Measurements from ENCODE around the gene JAKMIP3. TPM values are rescaled to one million over a fixed set of nuclear protein-coding genes. Genes with fewer than 3 reads are reported as not detected.

JAKMIP3 gene
- total and polyA plus RNA-seq, 10 of the 15 experiments (the other 5 are each of a cell fraction or from before 2014, with no cell fraction given), result 0.01 TPM; not detected in 7

GRCh38 chr10:132044803-132045202 is 20.9 kb upstream of the JAKMIP3 start (continued):
- TF ChIP-seq JUND (IDR thresholded peaks at IDR 0.05; ENCODE audit: low read depth, low read length) (no peak), CBX5 (IDR thresholded peaks at IDR 0.05; ENCODE audit: low read depth) (no peak), ZNF274 (IDR thresholded peaks at IDR 0.05; ENCODE audit: insufficient read depth, insufficient read length) (no peak)

GRCh38 chr10:132045324-132045723 is 20.4 kb upstream of the JAKMIP3 start:
- no peaks in the 10 kb centered on the region for H3K27me3 ChIP-seq (replicated peaks in 1 of 2; ENCODE audit: control insufficient read depth in 2 of 2, insufficient read depth in 2 of 2, low read length in 1 of 2)
- H3K36me3 ChIP-seq (ENCODE audit: control insufficient read depth in 2 of 2, insufficient read depth in 2 of 2, low read length in 1 of 2), result no peaks in the 10 kb centered on the region
- DNase-seq (ENCODE audit: low read depth, low spot score), result no peak
- intact Hi-C loops (cut with micrococcal nuclease; ENCODE audit: unreplicated experiment) (no loop called here), in situ Hi-C loops (cut with MboI) (no loop called here)
- no peaks in the 10 kb centered on the region for H4K20me1 ChIP-seq (ENCODE audit: control insufficient read depth, insufficient read depth)
- FAIRE-seq, result no peak
- H3K79me2 ChIP-seq (ENCODE audit: control insufficient read depth, insufficient read depth, low read length), result no peaks in the 10 kb centered on the region
- WGBS (ENCODE audit: insufficient coverage, insufficient replicate concordance, low lambda C conversion rate, missing lambda C conversion rate), result 59% methylated on average over 9 of the region's 9 CpGs
- BruUV-seq (replicated peaks), result no TSS peak
- H2AFZ ChIP-seq (ENCODE audit: control insufficient read depth, low read depth, low read length), result no peak overlapping the region
- ChIA-PET RAD21 (ENCODE audit: unreplicated experiment) (no interaction called here), SMC1A (ENCODE audit: uncharacterized antibody, unreplicated experiment) (no interaction called here), CTCF (no interaction called here), POLR2A (no interaction called here)
- no peak overlapping the region for H3K4me2 ChIP-seq (ENCODE audit: control insufficient read depth, insufficient read depth)
- no peaks in the 10 kb centered on the region for H3K9me3 ChIP-seq (replicated peaks; ENCODE audit: control insufficient read depth, insufficient read depth, low read length)
- H3K4me1 ChIP-seq (ENCODE audit: control insufficient read depth, insufficient read depth, low read length), result no peaks in the 10 kb centered on the region
- ATAC-seq, result no peak
- no peak overlapping the region for H3K27ac ChIP-seq (ENCODE audit: control insufficient read depth, insufficient read depth)
- H3K9ac ChIP-seq (ENCODE audit: control insufficient read depth, insufficient read depth, low read length), result no peak overlapping the region
- H3K4me3 ChIP-seq, result no peak overlapping the region
- TF ChIP-seq MYB (IDR thresholded peaks at IDR 0.05; ENCODE audit: borderline replicate concordance, low read depth, low read length) (no peak), IKZF1 (conservative IDR thresholded peaks at IDR 0.05) (no peak), MYC (IDR thresholded peaks at IDR 0.05; ENCODE audit: insufficient read depth, insufficient read length, insufficient replicate concordance, low read length, severe bottlenecking) (no peak), MXI1 (IDR thresholded peaks at IDR 0.05; ENCODE audit: low read depth, low read length) (no peak), CUX1 (IDR thresholded peaks at IDR 0.05; ENCODE audit: insufficient replicate concordance, low read depth, low read length) (no peak), SPI1 (IDR thresholded peaks at IDR 0.05; ENCODE audit: borderline replicate concordance, insufficient read depth, low read depth, low read length) (no peak), GABPA (IDR thresholded peaks at IDR 0.05; ENCODE audit: low read depth) (no peak), MLLT1 (IDR thresholded peaks at IDR 0.05) (no peak), NR2C2 (IDR thresholded peaks at IDR 0.05; ENCODE audit: borderline replicate concordance, control insufficient read depth, insufficient read length, low read depth) (no peak), E4F1 (IDR thresholded peaks at IDR 0.05; ENCODE audit: borderline replicate concordance, partially characterized antibody) (no peak), ETV6 (conservative IDR thresholded peaks at IDR 0.05 in 1 of 2, IDR thresholded peaks at IDR 0.05 in 1 of 2; ENCODE audit: borderline replicate concordance in 1 of 2, low read depth in 1 of 2) (no peak)

Data from GM12878 (cell line).